Measurements from ENCODE around the gene ATRAID. TPM values are rescaled to one million over a fixed set of nuclear protein-coding genes. Genes with fewer than 3 reads are reported as not detected.

The ATRAID gene
- total RNA-seq, 6 donors from 2014 or later: 53.4 to 126 (median 112) TPM

DNA sequence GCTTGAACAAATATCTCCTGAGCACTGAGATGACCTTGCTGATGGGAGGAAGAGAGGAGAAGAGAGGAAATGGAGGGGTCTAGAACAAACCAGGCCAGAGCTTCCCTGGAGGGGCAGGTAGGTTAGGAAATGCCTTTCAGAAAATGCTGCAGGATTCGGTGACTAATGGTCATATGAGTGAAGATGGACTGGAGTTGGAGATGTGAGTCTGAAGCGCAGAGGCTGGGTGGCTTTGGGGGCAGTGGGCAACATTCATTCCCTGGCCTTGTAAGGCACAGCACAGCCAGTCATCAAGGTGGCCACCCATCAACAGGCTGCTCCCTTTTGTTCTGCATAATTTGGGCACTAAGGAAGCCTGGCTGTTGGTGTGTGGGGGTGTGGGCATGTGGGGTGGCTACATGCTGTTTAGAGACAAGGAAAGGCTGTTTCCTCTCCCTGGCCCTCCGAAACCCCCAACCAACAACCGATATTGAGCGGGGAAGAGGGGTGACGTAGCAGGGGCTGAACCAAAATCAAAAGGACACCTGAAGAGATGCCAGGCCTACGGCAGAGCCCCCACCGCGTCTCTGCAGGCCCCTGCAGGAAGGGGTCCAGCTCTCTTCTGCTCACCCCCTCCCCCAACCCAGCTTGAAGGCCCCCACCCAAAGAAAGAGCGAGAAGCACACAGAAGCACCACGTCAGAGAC lies 49.5 kb downstream of the ATRAID start:
- no peak overlapping the region for H3K4me3 ChIP-seq

DNA sequence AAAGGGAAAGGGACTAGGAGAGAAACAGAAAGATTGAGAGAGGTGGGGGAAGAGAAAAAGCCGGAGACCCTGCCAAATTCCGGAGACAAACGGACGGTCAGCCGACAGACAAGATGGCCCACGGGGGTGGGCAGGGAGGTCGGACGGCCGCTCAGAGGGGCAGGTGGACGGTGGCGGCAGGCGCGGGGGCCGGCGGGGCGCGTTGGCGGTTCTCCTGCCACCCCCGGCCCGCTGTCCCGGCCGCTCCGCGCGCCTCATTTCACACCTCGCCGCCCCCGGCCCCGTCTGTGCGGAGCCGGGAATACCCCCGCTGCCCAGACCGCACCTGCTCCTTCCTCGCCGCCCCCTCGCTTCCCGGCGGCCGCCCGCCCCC lies 50.1 kb downstream of the ATRAID start:
- Histone ChIP-seq H3K9me3 (no peaks in the 10 kb centered on the region), H3K27ac (no peak overlapping the region), H3K4me1 (peaks cover 33 to 43% (median 36%) of the 10 kb centered on the region in 4 donors), H3K4me3 (peak overlapping the region in 3 of 4 donors; percentile 44 to 60 (median 58)), H3K36me3 (no peaks in the 10 kb centered on the region), H3K27me3 (peaks cover 1 to 41% (median 28%) of the 10 kb centered on the region in 4 donors)
- 5 to 11% methylated on average over 18 to 26 of the region's 40 CpGs for WGBS, 2 donors
- DNase-seq: peak in 1 of 2 donors; percentile 84
- ATAC-seq (ENCODE audit: low FRiP score in 2 of 2): no peak
- TF ChIP-seq, protein P1, sequence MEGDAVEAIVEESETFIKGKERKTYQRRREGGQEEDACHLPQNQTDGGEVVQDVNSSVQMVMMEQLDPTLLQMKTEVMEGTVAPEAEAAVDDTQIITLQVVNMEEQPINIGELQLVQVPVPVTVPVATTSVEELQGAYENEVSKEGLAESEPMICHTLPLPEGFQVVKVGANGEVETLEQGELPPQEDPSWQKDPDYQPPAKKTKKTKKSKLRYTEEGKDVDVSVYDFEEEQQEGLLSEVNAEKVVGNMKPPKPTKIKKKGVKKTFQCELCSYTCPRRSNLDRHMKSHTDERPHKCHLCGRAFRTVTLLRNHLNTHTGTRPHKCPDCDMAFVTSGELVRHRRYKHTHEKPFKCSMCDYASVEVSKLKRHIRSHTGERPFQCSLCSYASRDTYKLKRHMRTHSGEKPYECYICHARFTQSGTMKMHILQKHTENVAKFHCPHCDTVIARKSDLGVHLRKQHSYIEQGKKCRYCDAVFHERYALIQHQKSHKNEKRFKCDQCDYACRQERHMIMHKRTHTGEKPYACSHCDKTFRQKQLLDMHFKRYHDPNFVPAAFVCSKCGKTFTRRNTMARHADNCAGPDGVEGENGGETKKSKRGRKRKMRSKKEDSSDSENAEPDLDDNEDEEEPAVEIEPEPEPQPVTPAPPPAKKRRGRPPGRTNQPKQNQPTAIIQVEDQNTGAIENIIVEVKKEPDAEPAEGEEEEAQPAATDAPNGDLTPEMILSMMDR (IDR thresholded peaks at IDR 0.05): no peak
- TF ChIP-seq EP300 (IDR thresholded peaks at IDR 0.05): no peak
- TF ChIP-seq POLR2A (IDR thresholded peaks at IDR 0.05): no peak
- TF ChIP-seq POLR2AphosphoS5 (IDR thresholded peaks at IDR 0.05): no peak

More for the DNA sequence above, 49.5 kb downstream of the ATRAID start:
- no peak for DNase-seq
- H3K9me3 ChIP-seq: no peaks in the 10 kb centered on the region
- ATAC-seq (ENCODE audit: low FRiP score in 2 of 2): no peak
- peaks cover 1 to 41% (median 28%) of the 10 kb centered on the region in 4 donors for H3K27me3 ChIP-seq
- no peak overlapping the region for H3K27ac ChIP-seq
- peaks cover 33 to 43% (median 36%) of the 10 kb centered on the region in 4 donors for H3K4me1 ChIP-seq
- 41 to 66% methylated on average over 11 of the region's 11 CpGs for WGBS, 2 donors
- TF ChIP-seq POLR2AphosphoS5 (IDR thresholded peaks at IDR 0.05): no peak
- TF ChIP-seq, protein P1 (IDR thresholded peaks at IDR 0.05): no peak
- no peaks in the 10 kb centered on the region for H3K36me3 ChIP-seq

DNA sequence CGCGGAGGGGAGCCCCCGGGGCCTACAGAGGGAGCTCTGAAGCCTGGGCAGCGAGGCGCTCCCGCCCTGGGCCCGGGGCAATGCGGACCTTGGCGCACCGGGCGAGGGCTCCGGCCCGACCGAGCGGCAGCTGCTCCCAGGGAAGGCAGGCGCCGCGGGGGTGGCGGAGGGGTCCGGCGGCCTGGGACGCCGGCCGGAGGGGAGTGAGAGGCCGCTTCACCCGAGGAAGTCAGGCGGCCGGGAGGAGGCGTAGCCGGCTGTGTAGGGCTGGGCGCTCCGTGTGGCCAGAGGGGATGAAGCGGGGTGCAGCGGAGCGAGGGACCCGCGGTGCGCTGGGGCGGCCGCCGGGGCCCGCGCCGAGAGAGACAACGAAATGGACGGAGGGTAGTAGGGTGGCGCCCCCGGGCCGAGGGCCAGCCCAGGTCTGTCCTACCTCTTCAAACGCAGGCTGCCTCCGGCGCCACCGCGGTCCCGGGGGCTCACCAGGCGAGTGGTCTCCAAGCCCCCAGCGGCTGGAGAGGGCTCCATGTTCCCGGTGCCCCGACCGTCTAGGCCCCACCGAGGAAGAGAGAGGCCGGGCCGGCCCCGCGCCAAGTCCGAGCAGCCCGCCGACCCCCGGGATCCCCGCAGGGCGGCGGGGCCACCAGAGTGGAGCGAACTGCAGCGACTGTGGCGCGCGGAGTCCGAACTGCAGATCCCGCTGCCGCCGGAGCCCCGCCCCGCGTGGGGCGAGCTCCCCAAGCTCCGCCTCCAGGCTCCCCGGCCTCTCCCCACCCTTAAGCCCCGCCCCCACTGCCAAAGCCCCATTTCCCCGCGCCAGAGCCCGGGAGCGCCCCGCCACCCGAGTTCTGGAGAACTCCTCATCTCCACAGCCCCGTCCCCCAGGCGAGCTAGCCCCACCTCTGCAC lies 50.8 kb downstream of the ATRAID start, which contains the start of gene SLC30A3:
SLC30A3 (minus strand) TSS at position 669 of the 908 bp plus-strand sequence; CDS start at position 528, 141 bp downstream.
- peaks cover 1 to 41% (median 28%) of the 10 kb centered on the region in 4 donors for H3K27me3 ChIP-seq
- TF ChIP-seq, protein P1 (IDR thresholded peaks at IDR 0.05): no peak
- TF ChIP-seq EP300 (IDR thresholded peaks at IDR 0.05) (no peak), POLR2A (IDR thresholded peaks at IDR 0.05) (no peak), POLR2AphosphoS5 (IDR thresholded peaks at IDR 0.05) (no peak)
- no peak within 1 kb of the TSS for H3K27ac ChIP-seq
- no peaks in the 10 kb centered on the region for H3K36me3 ChIP-seq
- DNase-seq: peak; percentile 65 to 93
- peak; percentile 48 to 86 for ATAC-seq (ENCODE audit: low FRiP score in 2 of 2)
- H3K4me1 ChIP-seq: peaks cover 33 to 43% (median 36%) of the 10 kb centered on the region in 4 donors
- H3K9me3 ChIP-seq: no peaks in the 10 kb centered on the region
- 1 to 3% methylated on average over 6 to 28 of the region's 96 CpGs for WGBS, 2 donors
- peak within 1 kb of the TSS; percentile 36 to 60 (median 51) for H3K4me3 ChIP-seq

DNA sequence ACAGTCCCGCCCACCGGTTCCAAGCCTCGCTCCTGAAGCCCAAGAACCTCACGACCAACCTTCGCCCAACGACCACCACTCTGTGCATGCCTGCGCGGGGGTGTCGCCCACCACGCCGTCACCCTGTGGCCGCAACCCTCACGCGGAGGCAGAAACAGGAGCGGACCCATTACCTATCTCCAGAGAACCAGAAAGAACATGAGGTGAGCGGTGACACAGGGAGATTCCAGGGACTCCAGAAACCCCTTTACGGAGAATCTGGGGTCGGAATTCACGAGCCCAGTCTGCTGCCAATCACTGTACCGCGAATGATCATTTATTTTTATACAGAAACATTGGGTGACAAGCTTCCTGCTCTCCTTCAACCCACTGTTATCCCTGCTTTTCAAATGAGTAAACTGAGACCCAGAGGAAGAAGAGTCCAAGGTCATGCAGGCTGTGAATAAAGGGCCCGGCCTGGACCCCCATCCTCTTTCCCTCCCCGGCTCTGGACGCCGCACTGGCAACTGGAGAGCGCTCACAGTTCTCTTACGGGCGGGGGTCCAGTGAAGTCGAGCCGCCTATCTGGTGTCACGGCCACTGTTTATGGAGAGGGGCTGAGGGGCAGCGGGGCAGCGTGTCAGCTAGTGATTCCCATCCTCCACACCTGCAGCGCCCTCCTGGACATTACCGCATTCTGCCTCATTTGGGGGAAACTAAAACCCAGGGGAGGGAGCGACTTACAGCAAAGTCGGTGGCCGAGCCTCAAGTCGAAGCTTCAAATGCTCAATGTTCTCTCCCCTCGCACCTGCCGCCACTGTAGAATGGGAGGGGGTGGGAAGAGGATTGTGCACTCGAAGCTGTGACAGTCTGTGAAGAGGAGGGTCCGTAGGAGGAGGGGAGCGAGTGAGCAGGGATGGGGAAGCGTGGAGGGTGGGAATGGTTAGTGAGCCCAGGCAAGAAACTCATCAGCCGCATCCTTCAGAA lies 51.7 kb downstream of the ATRAID start:
- H3K4me1 ChIP-seq: peaks cover 33 to 43% (median 36%) of the 10 kb centered on the region in 4 donors
- no peak for ATAC-seq (ENCODE audit: low FRiP score in 2 of 2)
- peaks cover 1 to 41% (median 28%) of the 10 kb centered on the region in 4 donors for H3K27me3 ChIP-seq
- H3K27ac ChIP-seq: no peak overlapping the region
- 5 to 6% methylated on average over 24 to 44 of the region's 46 CpGs for WGBS, 2 donors
- H3K4me3 ChIP-seq: peak overlapping the region; percentile 36 to 60 (median 51)
- no peaks in the 10 kb centered on the region for H3K9me3 ChIP-seq
- no peak for DNase-seq
- no peak for TF ChIP-seq POLR2A (IDR thresholded peaks at IDR 0.05)
- TF ChIP-seq EP300 (IDR thresholded peaks at IDR 0.05): no peak
- H3K36me3 ChIP-seq: no peaks in the 10 kb centered on the region

Data from upper lobe of left lung (tissue), 6 donors.